OCI-LY1 (cell line): ENCODE data around the gene GATAD2A.

Experiments
- H2AFZ ChIP-seq: fragments of 200-600 bp; sonication (generic), shearing (Covaris generic); 2 replicates; pipeline ENCODE4 v1.6.0; 2014; ENCODE audit warnings: antibody characterized with exemption, mild to moderate bottlenecking, low read length
- H3F3A ChIP-seq: fragments of 200-600 bp; sonication (generic), shearing (Covaris generic); 2 replicates; pipeline ENCODE4 v1.6.0; 2014; ENCODE audit warnings: mild to moderate bottlenecking, antibody characterized with exemption, low read length, moderate library complexity; ENCODE audit not compliant: insufficient read depth
- H3K27ac ChIP-seq: fragments of 200-600 bp; sonication (generic); 2 replicates; pipeline ENCODE4 v1.5.1; 2014; ENCODE audit warnings: low read length, mixed run types, mild to moderate bottlenecking, low read depth; ENCODE audit not compliant: poor library complexity, severe bottlenecking
- H3K27me3 ChIP-seq: fragments of 200-600 bp; sonication (generic); 2 replicates; pipeline ENCODE4 v1.6.0; 2014; ENCODE audit warnings: antibody characterized with exemption, mild to moderate bottlenecking, low read length, moderate library complexity; ENCODE audit not compliant: insufficient read depth
- H3K36me3 ChIP-seq: fragments of 200-600 bp; sonication (generic); 2 replicates; pipeline ENCODE4 v1.6.1; 2014; ENCODE audit warnings: mild to moderate bottlenecking, antibody characterized with exemption, low read length, moderate library complexity, mixed read lengths; ENCODE audit not compliant: insufficient read depth
- H3K4me1 ChIP-seq: fragments of 200-600 bp; sonication (generic); 2 replicates; pipeline ENCODE4 v1.5.1; 2014; ENCODE audit warnings: mild to moderate bottlenecking, low read length, moderate library complexity; ENCODE audit not compliant: insufficient read depth, severe bottlenecking
- H3K4me2 ChIP-seq: fragments of 200-600 bp; sonication (generic), shearing (Covaris generic); 2 replicates; pipeline ENCODE4 v1.6.1; 2014; ENCODE audit warnings: low read length
- H3K4me3 ChIP-seq: fragments of 200-600 bp; sonication (generic); 2 replicates; pipeline ENCODE4 v1.5.1; 2014; ENCODE audit warnings: low read length, low read depth, mild to moderate bottlenecking, mixed read lengths; ENCODE audit not compliant: poor library complexity, severe bottlenecking
- H3K79me2 ChIP-seq: fragments of 200-600 bp; shearing (Covaris generic); 2 replicates; pipeline ENCODE4 v1.6.1; 2016; ENCODE audit warnings: mixed run types, low read length, mixed read lengths; ENCODE audit not compliant: insufficient read depth
- H3K9ac ChIP-seq: fragments of 200-600 bp; sonication (generic), shearing (Covaris generic); 2 replicates; pipeline ENCODE4 v1.6.1; 2014; ENCODE audit warnings: mild to moderate bottlenecking, low read length, mixed read lengths
- H3K9me2 ChIP-seq: fragments of 200-600 bp; sonication (generic), shearing (Covaris generic); 2 replicates; pipeline ENCODE4 v1.6.1; 2014; ENCODE audit warnings: low read depth, mild to moderate bottlenecking, low read length, mixed read lengths
- H3K9me3 ChIP-seq: fragments of 200-600 bp; shearing (Covaris generic); 2 replicates; pipeline ENCODE4 v1.6.1; 2014; ENCODE audit warnings: low read length, mixed read lengths
- H4K20me1 ChIP-seq: fragments of 200-600 bp; sonication (generic), shearing (Covaris generic); 2 replicates; pipeline ENCODE4 v1.6.0; 2016; ENCODE audit warnings: mild to moderate bottlenecking, low read length; ENCODE audit not compliant: insufficient read depth
- EZH2 ChIP-seq: fragments of 200-600 bp; sonication (generic), shearing (Covaris generic); IDR thresholded peaks from 2 replicates; pipeline ENCODE4 v1.8.0; 2017; ENCODE audit warnings: borderline replicate concordance, mixed run types, mild to moderate bottlenecking, antibody characterized with exemption, low read length, moderate library complexity, mixed read lengths
- TF ChIP-seq, protein P1 (sequence below): fragments of 200-600 bp; sonication (generic), shearing (Covaris generic); IDR thresholded peaks from 2 replicates; pipeline ENCODE4 v1.5.1; 2017; ENCODE audit warnings: mild to moderate bottlenecking, antibody characterized with exemption, low read length, moderate library complexity, mixed read lengths

The GATAD2A gene

DNA sequence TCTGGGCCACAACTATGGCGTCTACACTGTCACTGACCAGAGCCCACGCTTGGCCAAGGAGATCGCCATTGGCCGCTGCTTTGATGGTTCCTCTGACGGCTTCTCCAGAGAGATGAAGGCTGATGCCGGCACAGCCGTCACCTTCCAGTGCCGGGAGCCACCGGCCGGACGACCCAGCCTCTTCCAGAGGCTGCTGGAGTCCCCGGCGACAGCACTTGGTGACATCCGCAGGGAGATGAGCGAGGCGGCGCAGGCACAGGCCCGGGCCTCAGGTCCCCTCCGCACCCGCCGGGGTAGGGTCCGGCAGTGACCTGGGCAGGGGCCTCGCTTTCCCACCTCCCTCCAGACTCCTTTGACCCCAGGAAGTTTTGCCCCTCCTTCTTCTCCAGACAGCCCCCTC lies 140.2 kb downstream of the GATAD2A start:
- Histone ChIP-seq H3K79me2 (no peaks in the 10 kb centered on the region), H3K9me2 (no peaks in the 10 kb centered on the region), H3K27me3 (no peaks in the 10 kb centered on the region), H3K9me3 (no peaks in the 10 kb centered on the region), H2AFZ (no peak overlapping the region), H4K20me1 (no peaks in the 10 kb centered on the region), H3K4me2 (no peak overlapping the region), H3K4me3 (no peak overlapping the region), H3K9ac (no peak overlapping the region), H3F3A (no peaks in the 10 kb centered on the region), H3K36me3 (no peaks in the 10 kb centered on the region), H3K4me1 (no peaks in the 10 kb centered on the region), H3K27ac (no peak overlapping the region)
- no peak for TF ChIP-seq EZH2
- TF ChIP-seq, protein P1, sequence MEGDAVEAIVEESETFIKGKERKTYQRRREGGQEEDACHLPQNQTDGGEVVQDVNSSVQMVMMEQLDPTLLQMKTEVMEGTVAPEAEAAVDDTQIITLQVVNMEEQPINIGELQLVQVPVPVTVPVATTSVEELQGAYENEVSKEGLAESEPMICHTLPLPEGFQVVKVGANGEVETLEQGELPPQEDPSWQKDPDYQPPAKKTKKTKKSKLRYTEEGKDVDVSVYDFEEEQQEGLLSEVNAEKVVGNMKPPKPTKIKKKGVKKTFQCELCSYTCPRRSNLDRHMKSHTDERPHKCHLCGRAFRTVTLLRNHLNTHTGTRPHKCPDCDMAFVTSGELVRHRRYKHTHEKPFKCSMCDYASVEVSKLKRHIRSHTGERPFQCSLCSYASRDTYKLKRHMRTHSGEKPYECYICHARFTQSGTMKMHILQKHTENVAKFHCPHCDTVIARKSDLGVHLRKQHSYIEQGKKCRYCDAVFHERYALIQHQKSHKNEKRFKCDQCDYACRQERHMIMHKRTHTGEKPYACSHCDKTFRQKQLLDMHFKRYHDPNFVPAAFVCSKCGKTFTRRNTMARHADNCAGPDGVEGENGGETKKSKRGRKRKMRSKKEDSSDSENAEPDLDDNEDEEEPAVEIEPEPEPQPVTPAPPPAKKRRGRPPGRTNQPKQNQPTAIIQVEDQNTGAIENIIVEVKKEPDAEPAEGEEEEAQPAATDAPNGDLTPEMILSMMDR, result no peak

DNA sequence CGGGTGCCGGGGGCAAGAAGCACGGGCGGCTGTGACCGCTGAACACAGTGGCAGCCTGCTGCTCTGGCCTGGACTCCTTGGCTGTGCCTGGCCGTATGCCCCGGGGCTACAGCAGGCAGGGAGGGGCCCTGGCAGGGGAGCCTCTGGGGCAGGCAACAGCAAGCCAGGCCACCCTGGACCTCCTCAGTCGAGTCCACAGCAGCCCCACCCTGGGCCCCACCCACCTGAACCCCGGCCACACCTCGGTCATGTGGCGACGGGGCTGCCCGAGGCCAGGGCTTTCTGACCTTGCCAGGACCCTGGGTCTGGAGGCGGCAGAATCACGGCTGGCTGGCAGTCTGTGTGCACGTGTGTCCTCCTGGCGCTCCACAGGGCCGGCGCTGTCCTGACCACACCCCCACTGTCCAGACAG lies 141.3 kb downstream of the GATAD2A start:
- H3K9ac ChIP-seq, result no peak overlapping the region
- H3K9me2 ChIP-seq, result no peaks in the 10 kb centered on the region
- no peak overlapping the region for H3K4me2 ChIP-seq
- no peaks in the 10 kb centered on the region for H3K79me2 ChIP-seq
- no peaks in the 10 kb centered on the region for H3K4me1 ChIP-seq
- no peaks in the 10 kb centered on the region for H3K36me3 ChIP-seq
- no peak for TF ChIP-seq EZH2
- TF ChIP-seq, protein P1, result no peak
- no peak overlapping the region for H2AFZ ChIP-seq
- H3K27ac ChIP-seq, result no peak overlapping the region
- H4K20me1 ChIP-seq, result no peaks in the 10 kb centered on the region
- no peaks in the 10 kb centered on the region for H3K9me3 ChIP-seq
- no peaks in the 10 kb centered on the region for H3F3A ChIP-seq
- 0 out of 2 replicates have a peak, but pooled peaks cover 4% of the 10 kb centered on the region for H3K27me3 ChIP-seq
- no peak overlapping the region for H3K4me3 ChIP-seq

DNA sequence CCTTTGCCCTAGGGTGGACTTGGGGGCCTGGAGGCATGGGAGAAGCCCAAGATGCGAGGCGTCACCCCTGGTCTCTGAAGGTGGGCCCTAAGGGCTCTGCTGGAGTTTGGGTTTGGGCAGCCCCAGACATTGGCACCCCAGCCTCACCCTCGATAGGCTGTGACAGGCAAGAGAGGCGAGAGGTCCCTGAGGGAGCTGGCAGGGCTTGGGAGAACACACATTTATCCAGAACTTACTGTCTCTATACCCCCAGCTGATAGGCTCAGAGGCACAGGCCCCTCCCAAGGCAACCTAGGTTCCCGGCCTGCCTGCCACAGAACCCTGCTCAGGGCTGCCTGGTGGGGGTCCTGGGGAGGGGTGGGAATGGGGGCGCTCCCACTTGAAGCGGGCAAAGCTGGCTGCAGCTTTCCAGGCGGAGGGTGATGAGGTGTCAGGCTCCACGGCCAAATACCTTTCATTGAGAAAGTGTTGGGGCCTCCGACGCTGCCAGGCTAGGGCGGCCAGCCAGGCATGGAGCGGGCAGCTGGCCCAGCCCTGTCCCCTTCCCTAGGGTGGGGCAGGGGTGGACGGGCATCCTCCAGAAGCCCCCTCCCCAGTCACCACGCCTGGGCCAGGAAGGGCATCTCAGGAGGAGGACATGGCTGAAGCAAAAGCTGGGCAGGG lies 142.3 kb downstream of the GATAD2A start:
- no peaks in the 10 kb centered on the region for H3K4me1 ChIP-seq
- H3F3A ChIP-seq, result no peaks in the 10 kb centered on the region
- no peaks in the 10 kb centered on the region for H3K79me2 ChIP-seq
- no peaks in the 10 kb centered on the region for H4K20me1 ChIP-seq
- H2AFZ ChIP-seq, result no peak overlapping the region
- 0 out of 2 replicates have a peak, but pooled peaks cover 4% of the 10 kb centered on the region for H3K27me3 ChIP-seq
- no peaks in the 10 kb centered on the region for H3K9me3 ChIP-seq
- no peak for TF ChIP-seq EZH2
- TF ChIP-seq, protein P1, result no peak
- H3K9me2 ChIP-seq, result no peaks in the 10 kb centered on the region
- no peak overlapping the region for H3K4me2 ChIP-seq
- H3K4me3 ChIP-seq, result no peak overlapping the region
- no peaks in the 10 kb centered on the region for H3K36me3 ChIP-seq
- no peak overlapping the region for H3K27ac ChIP-seq
- H3K9ac ChIP-seq, result no peak overlapping the region
